SIG-M5 (cell line): ENCODE data around the gene PCNX2.

Source experiments
- DNase-seq: peaks from one replicate; lab custom pipeline; 2025; lab: John Stamatoyannopoulos, UW

Gene PCNX2

GRCh38 chr1:232983375-232983774 lies 312.1 kb downstream of the PCNX2 start:
- no peak for DNase-seq

- DNase-seq, result no peak
These were observed 313.1 kb downstream of the PCNX2 start for GRCh38 chr1:232982238-232982944.

DNA sequence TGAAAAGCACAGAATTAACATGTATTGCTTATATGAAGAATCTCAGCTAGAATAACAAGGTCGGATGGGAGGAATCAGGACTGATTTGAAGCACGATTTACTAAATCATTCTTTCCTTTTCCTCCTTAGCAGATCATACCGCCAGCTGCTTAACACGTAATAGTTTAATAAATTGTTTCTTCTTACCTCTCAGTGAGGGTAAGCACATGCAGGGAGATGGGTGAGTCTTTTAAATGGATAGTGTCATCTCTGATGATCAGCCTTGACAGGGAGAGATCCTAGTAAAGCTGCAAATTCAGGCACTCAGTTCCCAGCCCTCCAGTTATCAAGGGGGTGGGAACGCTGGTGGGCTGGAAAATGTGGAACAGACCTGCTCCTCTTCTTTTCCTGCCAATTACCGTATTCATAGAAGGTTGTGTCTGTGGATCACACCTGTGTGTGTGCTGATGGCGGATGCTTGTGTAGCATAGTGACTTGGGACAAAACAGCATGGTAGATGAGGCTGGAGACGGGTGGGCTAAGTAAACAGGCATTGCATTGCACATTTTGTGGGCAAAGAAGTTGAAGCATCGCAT lies 314.5 kb downstream of the PCNX2 start:
- no peak for DNase-seq

GRCh38 chr1:232980355-232980978 lies 315.1 kb downstream of the PCNX2 start:
- no peak for DNase-seq

- no peak for DNase-seq
These were observed 316.0 kb downstream of the PCNX2 start for GRCh38 chr1:232979558-232979957.

DNA sequence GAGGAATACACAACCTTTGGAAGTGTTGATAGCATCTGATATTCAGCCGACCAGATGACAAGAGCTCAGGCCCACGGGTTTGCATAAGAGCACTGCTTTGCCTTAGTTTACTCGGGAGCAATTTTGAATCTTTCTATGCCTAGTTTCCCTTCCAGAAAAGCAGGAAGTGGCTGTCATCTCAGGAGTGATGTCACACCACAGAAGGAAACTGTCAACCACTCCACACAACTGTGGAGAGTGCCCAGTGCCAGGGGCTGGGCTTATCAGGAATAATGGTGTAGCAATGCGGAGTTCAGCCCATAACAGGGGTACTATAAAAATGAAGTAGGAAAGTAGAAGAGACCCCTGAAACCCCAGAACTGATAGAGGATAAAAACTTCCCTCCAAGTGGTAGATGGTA lies 316.7 kb downstream of the PCNX2 start:
- no peak for DNase-seq

GRCh38 chr1:232978091-232978634 lies 317.4 kb downstream of the PCNX2 start:
- DNase-seq, result no peak

- no peak for DNase-seq
These were observed 320.6 kb downstream of the PCNX2 start for GRCh38 chr1:232974971-232975370.

DNA sequence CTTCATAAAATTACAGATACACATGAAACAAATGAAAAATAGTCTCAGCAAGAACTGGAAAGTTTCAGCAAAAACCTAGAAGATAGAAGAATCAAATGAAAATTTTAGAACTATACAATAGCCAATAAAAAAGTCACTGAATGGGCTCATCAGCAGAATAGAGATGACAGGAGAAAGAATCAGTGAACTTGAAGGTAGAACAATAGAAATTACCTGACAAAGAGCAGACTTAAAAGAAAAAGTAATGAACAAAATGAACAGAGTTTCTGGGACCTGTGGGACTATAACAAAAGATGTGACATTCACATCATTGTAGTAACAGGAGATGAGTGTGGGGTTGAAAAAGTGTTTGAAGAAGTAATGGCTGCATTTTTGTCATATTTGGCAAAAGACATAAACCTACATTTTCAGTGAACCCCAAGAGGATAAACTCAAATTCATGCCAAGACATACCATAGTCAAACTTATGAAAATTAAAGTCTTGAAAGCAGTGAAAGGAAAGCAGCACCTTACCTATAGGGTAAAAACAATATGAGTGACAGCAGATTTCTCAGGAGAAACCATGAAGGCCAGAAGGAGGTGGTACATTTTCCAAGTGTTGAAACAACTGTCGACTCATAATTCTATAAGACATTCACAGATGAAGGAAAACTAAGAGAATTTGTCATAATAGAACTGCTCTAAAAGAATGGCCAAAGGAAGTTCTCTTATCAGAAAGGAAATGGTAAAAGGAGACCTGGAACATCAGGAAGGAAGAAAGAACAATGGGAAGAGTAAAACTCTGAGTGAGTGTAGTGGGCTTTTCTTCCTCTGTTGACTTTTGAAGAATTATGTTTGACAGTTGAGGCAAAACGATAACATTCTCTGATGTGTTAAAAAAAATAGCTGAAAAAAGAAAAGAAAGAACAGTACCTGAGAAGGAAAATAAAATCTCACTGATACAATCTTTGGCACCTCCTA lies 321.6 kb downstream of the PCNX2 start:
- no peak for DNase-seq

GRCh38 chr1:232970508-232970907 lies 325.0 kb downstream of the PCNX2 start:
- no peak for DNase-seq

DNA sequence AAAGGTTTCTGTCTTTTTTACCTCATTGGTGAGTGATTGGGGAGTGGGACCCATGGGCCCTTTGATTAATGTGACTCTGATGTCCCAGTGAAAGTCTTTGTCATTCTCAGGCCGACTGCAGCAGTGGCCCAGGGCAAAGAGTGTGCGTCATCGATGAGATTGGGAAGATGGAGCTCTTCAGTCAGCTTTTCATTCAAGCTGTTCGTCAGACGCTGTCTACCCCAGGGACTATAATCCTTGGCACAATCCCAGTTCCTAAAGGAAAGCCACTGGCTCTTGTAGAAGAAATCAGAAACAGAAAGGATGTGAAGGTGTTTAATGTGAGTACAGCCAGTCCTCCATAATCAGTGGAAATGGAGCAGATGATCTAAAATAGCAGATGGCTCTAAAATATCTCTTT lies 325.7 kb downstream of the PCNX2 start:
- no peak for DNase-seq

- DNase-seq, result no peak
These were observed 326.6 kb downstream of the PCNX2 start for GRCh38 chr1:232968965-232969364.

GRCh38 chr1:232968391-232968790 lies 327.1 kb downstream of the PCNX2 start:
- no peak for DNase-seq

- no peak for DNase-seq
These were observed 328.9 kb downstream of the PCNX2 start for GRCh38 chr1:232966663-232967062.

GRCh38 chr1:232965912-232966217 lies 329.7 kb downstream of the PCNX2 start:
- no peak for DNase-seq

GRCh38 chr1:232965124-232965911 lies 330.2 kb downstream of the PCNX2 start:
- no peak for DNase-seq

DNA sequence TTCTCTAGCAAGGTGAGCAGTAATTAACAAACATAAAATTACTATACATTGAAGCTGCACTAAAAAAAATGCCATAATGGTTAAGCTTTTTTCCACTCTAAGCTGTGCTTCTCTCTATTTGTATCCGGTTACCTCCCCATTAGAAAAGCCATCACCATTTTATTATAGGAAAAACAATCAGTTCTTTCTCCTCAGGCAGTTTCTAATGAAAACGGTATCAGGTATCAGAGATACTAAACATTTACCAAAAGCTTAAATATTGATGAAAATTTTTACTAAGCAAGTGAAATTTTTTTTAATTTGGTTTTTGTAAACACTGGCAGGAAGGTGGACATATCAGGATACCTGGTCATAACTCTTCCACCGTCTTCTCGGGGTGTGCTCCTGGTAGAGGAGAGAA lies 330.9 kb downstream of the PCNX2 start:
- no peak for DNase-seq

DNA sequence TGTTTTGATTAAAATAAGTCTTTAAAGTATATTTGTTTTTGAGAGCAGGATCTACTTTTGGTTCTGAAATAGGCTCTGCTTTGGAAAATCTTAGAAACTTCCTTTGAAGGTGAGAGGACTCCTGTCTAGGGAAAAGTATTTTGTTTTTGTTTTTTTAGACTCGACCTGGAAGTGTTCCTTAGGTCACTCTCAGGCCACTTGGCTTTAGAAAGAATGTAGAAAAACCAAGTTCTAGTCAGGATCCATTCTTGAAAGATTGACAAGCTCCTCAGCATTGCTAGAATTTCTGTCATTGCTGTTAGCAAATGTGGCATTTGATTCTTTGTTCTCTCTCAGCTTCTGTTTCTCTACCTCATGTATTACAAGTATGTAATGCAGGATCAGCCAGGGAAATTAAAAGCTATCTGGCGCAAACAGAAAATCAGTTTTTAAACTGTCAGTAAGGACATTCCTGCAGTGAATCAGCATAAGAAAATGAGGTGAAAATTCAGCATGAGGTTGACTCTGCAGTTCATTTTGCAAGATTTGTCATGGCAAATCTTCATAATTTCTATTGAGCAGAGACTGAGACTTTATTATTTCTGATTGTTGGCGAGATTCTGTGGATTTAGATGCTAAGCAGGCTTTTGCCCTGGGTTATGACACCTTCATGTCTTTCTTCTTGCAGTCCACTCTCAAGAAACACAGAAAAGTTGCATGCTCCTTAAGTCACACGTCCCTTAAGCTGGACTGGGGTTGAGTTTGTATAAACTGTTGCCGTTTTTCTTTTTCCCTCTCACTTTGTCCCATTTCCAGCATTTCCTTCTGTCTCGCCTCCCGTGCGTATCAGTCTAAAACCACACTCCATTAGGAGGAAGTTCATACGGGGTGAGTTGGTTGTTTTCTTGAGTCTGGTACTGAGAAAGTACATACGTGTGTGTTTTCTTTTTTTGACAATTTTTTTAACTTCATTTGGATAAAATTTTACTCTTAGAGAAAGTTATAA lies 332.5 kb downstream of the PCNX2 start:
- no peak for DNase-seq

DNA sequence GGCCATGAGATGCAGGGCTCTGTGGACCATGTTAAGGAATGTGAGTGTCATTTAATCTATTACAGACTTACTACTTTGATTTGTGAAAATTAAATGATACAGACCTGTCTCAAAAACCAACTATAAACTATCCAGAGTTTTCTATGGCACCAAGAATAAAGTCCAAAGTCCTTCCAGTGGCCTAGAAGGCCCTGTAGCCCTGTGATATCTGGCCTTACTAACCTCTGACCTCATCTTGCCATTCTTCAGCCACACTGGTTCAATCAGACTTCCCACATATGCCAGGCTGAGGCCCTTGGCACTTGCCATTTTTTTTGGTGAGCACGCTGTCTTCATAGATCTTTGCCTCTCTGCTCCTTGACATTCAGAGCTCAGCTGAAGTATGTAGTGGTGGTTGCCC lies 337.5 kb downstream of the PCNX2 start:
- DNase-seq, result no peak

DNA sequence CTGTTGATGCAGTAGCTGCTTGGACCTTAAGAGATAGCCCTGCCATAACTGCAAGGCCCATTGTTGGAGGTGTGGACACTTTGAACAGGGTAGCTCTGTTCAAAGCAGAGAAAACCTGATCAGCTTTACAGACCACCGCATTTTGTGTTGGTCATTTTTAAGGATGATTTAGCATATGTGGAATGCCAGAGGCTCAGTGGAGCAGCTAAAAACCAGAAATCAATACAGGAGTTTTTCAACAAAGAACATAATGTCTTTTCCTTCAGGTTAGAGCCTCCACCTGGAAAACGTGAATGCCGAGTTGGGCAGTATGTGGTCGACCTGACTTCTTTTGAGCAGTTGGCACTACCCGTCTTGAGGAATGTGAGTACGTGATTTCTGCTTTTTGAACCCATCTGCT lies 339.4 kb downstream of the PCNX2 start:
- no peak for DNase-seq
